GM23338 (cell line): Measurements from ENCODE around the gene LRRC27. TPM values are rescaled to one million over a fixed set of nuclear protein-coding genes. Genes with fewer than 3 reads are reported as not detected.

Source experiments
- ATAC-seq: fragments of 200-7000 bp; cut with Tn5 transposase; 3 replicates; pipeline ENCODE4 v1.9.1; 2020
- DNase-seq: peaks from one replicate; pipeline ENCODE4 v3.0.0-alpha.2; 2015; ENCODE audit warnings: low spot score
- H2AFZ ChIP-seq: fragments of 200-600 bp; sonication (generic); 2 replicates; pipeline ENCODE4 v1.8.0; 2016; ENCODE audit warnings: antibody characterized with exemption, mild to moderate bottlenecking, moderate library complexity
- H3F3A ChIP-seq: fragments of 200-600 bp; sonication (generic); replicated peaks from 2 replicates; pipeline ENCODE4 v1.8.0; 2017; ENCODE audit warnings: antibody characterized with exemption, mixed run types, low read depth
- H3K27ac ChIP-seq: fragments of 200-600 bp; sonication (generic); 2 replicates; pipeline ENCODE4 v1.6.1; 2016; ENCODE audit warnings: low read depth
- H3K27me3 ChIP-seq: fragments of 200-600 bp; sonication (generic); 2 replicates; pipeline ENCODE4 v1.8.0; 2016; ENCODE audit warnings: mild to moderate bottlenecking, mixed run types, moderate library complexity; ENCODE audit not compliant: insufficient read depth
- H3K36me3 ChIP-seq: fragments of 200-600 bp; sonication (generic); 2 replicates; pipeline ENCODE4 v1.8.0; 2016; ENCODE audit warnings: mild to moderate bottlenecking; ENCODE audit not compliant: insufficient read depth
- H3K4me1 ChIP-seq: fragments of 200-600 bp; sonication (generic); 2 replicates; pipeline ENCODE4 v1.8.0; 2016; ENCODE audit warnings: mild to moderate bottlenecking, moderate library complexity; ENCODE audit not compliant: insufficient read depth
- H3K4me2 ChIP-seq: fragments of 200-600 bp; sonication (generic); 2 replicates; pipeline ENCODE4 v1.7.1; 2017; ENCODE audit warnings: mixed run types
- H3K4me3 ChIP-seq: fragments of 200-600 bp; sonication (generic); 2 replicates; pipeline ENCODE4 v1.6.1; 2016; ENCODE audit warnings: mixed run types
- H3K79me2 ChIP-seq: fragments of 200-600 bp; sonication (generic); replicated peaks from 2 replicates; pipeline ENCODE4 v1.8.0; 2017; ENCODE audit warnings: mild to moderate bottlenecking; ENCODE audit not compliant: insufficient read depth
- H3K9me2 ChIP-seq: fragments of 200-600 bp; sonication (generic); 2 replicates; pipeline ENCODE4 v1.8.0; 2017; ENCODE audit not compliant: insufficient read depth
- H4K20me1 ChIP-seq: fragments of 200-600 bp; sonication (generic); replicated peaks from 2 replicates; pipeline ENCODE4 v1.8.0; 2017; ENCODE audit warnings: mild to moderate bottlenecking; ENCODE audit not compliant: insufficient read depth
- H3K27ac Mint-ChIP-seq: 2 replicates; pipeline ENCODE4 v1.8.0; 2020; ENCODE audit warnings: inconsistent platforms, mild to moderate bottlenecking, moderate library complexity, mixed read lengths
- H3K27me3 Mint-ChIP-seq: 3 replicates; pipeline ENCODE4 v1.8.0; 2022; ENCODE audit warnings: low read depth, mild to moderate bottlenecking, moderate library complexity, mixed read lengths, inconsistent platforms; ENCODE audit not compliant: insufficient read depth, poor library complexity
- H3K36me3 Mint-ChIP-seq: 3 replicates; pipeline ENCODE4 v1.8.0; 2021; ENCODE audit warnings: low read depth, mild to moderate bottlenecking, inconsistent platforms, moderate library complexity, mixed read lengths
- H3K4me1 Mint-ChIP-seq: 3 replicates; pipeline ENCODE4 v1.8.0; 2020; ENCODE audit warnings: mild to moderate bottlenecking, inconsistent platforms, mixed read lengths
- H3K4me3 Mint-ChIP-seq: 3 replicates; pipeline ENCODE4 v1.8.0; 2021; ENCODE audit warnings: moderate library complexity, mild to moderate bottlenecking, inconsistent platforms, mixed read lengths
- H3K9me3 Mint-ChIP-seq: 3 replicates; pipeline ENCODE4 v1.8.0; 2020; ENCODE audit warnings: moderate library complexity, mild to moderate bottlenecking, inconsistent platforms, mixed read lengths
- CREB1 ChIP-seq: fragments of 250-450 bp; sonication (Bioruptor Pico); IDR thresholded peaks from 2 replicates; pipeline ENCODE4 v1.5.0; 2020; ENCODE audit warnings: low read depth, mild to moderate bottlenecking, moderate library complexity
- CTCF ChIP-seq, 2 experiments: fragments of 200-600 bp in 1 of 2; sonication (generic) in 1 of 2; conservative IDR thresholded peaks; 2 replicates each; pipeline versions ENCODE4 v1.5.1 to v1.6.1; 2016 to 2017; ENCODE audit warnings: antibody characterized with exemption in 2 of 2, low read depth in 2 of 2, mild to moderate bottlenecking in 2 of 2, moderate library complexity in 1 of 2
- EZH2 ChIP-seq: fragments of 200-600 bp; sonication (generic); IDR thresholded peaks from one replicate; pipeline ENCODE4 v1.8.0; 2017; ENCODE audit warnings: antibody characterized with exemption, mild to moderate bottlenecking, low read depth; ENCODE audit not compliant: unreplicated experiment
- EZH2phosphoT487 ChIP-seq: fragments of 200-600 bp; sonication (generic); IDR thresholded peaks from one replicate; pipeline ENCODE4 v1.8.1; 2018; ENCODE audit warnings: antibody characterized with exemption; ENCODE audit not compliant: unreplicated experiment
- JUNB ChIP-seq: IDR thresholded peaks from one replicate; pipeline ENCODE4 v1.6.1; 2016; ENCODE audit warnings: antibody characterized with exemption; ENCODE audit not compliant: unreplicated experiment
- NANOG ChIP-seq: IDR thresholded peaks from 2 replicates; pipeline ENCODE4 v1.6.1; 2016; ENCODE audit warnings: antibody characterized with exemption, borderline replicate concordance
- POLR2AphosphoS5 ChIP-seq: IDR thresholded peaks from 2 replicates; pipeline ENCODE4 v1.6.1; 2016; ENCODE audit warnings: antibody characterized with exemption, low read depth
- STAT1 ChIP-seq: IDR thresholded peaks from one replicate; pipeline ENCODE4 v1.6.1; 2016; ENCODE audit warnings: antibody characterized with exemption; ENCODE audit not compliant: unreplicated experiment
- ZNF114 ChIP-seq: fragments of 250-450 bp; sonication (Bioruptor Pico); IDR thresholded peaks from 2 replicates; pipeline ENCODE4 v1.5.0; 2020; ENCODE audit warnings: mild to moderate bottlenecking, moderate library complexity
- ZNF331 ChIP-seq: fragments of 250-450 bp; sonication (Bioruptor Pico); IDR thresholded peaks from 2 replicates; pipeline ENCODE4 v1.5.0; 2020; ENCODE audit warnings: low read depth, mild to moderate bottlenecking, moderate library complexity
- polyA plus RNA-seq: library from polyadenylated mRNA; unstranded; fragments of >200 nt; fragmentation: Nextera tagmentation; extraction: Ambion mirVana; gene quantifications from 2 replicates; pipeline ENCODE4 v1.2.1, GENCODE V29; 2016
- total RNA-seq: library from RNA; depleted of rRNA; stranded (reverse); fragments of >200 nt; shearing (Covaris generic); gene quantifications from 2 replicates; pipeline ENCODE4 v1.2.3, GENCODE V29; 2014
- TF ChIP-seq, protein P1 (sequence below): fragments of 250-450 bp; sonication (Bioruptor Pico); IDR thresholded peaks from 2 replicates; pipeline ENCODE4 v1.5.0; 2020; ENCODE audit warnings: mild to moderate bottlenecking, moderate library complexity
- TF ChIP-seq, protein P2 (sequence below): IDR thresholded peaks from one replicate; pipeline ENCODE4 v1.6.1; 2018; ENCODE audit warnings: antibody characterized with exemption; ENCODE audit not compliant: unreplicated experiment
- TF ChIP-seq, protein P3 (sequence below): IDR thresholded peaks from 2 replicates; pipeline ENCODE4 v1.6.1; 2016; ENCODE audit warnings: antibody characterized with exemption

LRRC27 gene
- total and polyA plus RNA-seq, 2 experiments from 2014 or later = 2.9 to 3.5 TPM

DNA sequence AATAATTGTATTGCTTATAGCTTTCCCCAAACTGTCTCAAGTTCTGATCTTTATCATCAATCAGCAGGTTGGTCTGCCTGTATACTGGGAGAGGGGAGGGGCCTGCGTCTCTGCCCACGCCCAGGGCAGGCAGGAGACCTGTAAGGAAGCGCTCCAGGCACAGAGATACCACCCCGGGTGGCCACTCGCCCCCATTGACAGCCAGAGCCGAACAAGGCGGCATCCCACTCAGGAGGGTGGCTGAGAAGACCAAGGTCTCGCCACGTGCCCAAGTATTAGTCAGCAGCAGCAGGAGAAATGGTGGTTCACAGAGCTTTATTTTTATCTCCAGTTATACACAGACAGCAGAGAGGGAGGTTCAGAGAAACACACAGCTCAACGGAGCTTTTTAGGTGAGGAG, 31.4 kb upstream of the LRRC27 start:
- Histone ChIP-seq H3K27ac (no peak overlapping the region), H4K20me1 (no peaks in the 10 kb centered on the region), H3K79me2 (no peaks in the 10 kb centered on the region), H3F3A (no peaks in the 10 kb centered on the region), H3K9me2 (no peaks in the 10 kb centered on the region), H3K4me2 (no peak overlapping the region), H3K4me3 (no peak overlapping the region), H3K36me3 (no peaks in the 10 kb centered on the region), H3K4me1 (no peaks in the 10 kb centered on the region), H3K27me3 (no peaks in the 10 kb centered on the region), H2AFZ (no peak overlapping the region)
- Mint-ChIP-seq H3K4me3 (no peak overlapping the region), H3K27ac (no peak overlapping the region), H3K27me3 (peaks cover 16% of the 10 kb centered on the region), H3K36me3 (peaks cover 2% of the 10 kb centered on the region), H3K4me1 (peaks cover 12% of the 10 kb centered on the region), H3K9me3 (peaks cover 8% of the 10 kb centered on the region)
- ATAC-seq (no peak), DNase-seq (no peak)
- TF ChIP-seq ZNF114 (no peak), CREB1 (CRISPR knock-in tag) (no peak), STAT1 (no peak), JUNB (no peak), NANOG (no peak), EZH2phosphoT487 (no peak), CTCF (conservative IDR thresholded peaks at IDR 0.05; ENCODE audit: low read depth in 2 of 2) (no peak), POLR2AphosphoS5 (no peak), EZH2 (no peak), ZNF331 (CRISPR knock-in tag) (no peak)
- TF ChIP-seq, protein P1, sequence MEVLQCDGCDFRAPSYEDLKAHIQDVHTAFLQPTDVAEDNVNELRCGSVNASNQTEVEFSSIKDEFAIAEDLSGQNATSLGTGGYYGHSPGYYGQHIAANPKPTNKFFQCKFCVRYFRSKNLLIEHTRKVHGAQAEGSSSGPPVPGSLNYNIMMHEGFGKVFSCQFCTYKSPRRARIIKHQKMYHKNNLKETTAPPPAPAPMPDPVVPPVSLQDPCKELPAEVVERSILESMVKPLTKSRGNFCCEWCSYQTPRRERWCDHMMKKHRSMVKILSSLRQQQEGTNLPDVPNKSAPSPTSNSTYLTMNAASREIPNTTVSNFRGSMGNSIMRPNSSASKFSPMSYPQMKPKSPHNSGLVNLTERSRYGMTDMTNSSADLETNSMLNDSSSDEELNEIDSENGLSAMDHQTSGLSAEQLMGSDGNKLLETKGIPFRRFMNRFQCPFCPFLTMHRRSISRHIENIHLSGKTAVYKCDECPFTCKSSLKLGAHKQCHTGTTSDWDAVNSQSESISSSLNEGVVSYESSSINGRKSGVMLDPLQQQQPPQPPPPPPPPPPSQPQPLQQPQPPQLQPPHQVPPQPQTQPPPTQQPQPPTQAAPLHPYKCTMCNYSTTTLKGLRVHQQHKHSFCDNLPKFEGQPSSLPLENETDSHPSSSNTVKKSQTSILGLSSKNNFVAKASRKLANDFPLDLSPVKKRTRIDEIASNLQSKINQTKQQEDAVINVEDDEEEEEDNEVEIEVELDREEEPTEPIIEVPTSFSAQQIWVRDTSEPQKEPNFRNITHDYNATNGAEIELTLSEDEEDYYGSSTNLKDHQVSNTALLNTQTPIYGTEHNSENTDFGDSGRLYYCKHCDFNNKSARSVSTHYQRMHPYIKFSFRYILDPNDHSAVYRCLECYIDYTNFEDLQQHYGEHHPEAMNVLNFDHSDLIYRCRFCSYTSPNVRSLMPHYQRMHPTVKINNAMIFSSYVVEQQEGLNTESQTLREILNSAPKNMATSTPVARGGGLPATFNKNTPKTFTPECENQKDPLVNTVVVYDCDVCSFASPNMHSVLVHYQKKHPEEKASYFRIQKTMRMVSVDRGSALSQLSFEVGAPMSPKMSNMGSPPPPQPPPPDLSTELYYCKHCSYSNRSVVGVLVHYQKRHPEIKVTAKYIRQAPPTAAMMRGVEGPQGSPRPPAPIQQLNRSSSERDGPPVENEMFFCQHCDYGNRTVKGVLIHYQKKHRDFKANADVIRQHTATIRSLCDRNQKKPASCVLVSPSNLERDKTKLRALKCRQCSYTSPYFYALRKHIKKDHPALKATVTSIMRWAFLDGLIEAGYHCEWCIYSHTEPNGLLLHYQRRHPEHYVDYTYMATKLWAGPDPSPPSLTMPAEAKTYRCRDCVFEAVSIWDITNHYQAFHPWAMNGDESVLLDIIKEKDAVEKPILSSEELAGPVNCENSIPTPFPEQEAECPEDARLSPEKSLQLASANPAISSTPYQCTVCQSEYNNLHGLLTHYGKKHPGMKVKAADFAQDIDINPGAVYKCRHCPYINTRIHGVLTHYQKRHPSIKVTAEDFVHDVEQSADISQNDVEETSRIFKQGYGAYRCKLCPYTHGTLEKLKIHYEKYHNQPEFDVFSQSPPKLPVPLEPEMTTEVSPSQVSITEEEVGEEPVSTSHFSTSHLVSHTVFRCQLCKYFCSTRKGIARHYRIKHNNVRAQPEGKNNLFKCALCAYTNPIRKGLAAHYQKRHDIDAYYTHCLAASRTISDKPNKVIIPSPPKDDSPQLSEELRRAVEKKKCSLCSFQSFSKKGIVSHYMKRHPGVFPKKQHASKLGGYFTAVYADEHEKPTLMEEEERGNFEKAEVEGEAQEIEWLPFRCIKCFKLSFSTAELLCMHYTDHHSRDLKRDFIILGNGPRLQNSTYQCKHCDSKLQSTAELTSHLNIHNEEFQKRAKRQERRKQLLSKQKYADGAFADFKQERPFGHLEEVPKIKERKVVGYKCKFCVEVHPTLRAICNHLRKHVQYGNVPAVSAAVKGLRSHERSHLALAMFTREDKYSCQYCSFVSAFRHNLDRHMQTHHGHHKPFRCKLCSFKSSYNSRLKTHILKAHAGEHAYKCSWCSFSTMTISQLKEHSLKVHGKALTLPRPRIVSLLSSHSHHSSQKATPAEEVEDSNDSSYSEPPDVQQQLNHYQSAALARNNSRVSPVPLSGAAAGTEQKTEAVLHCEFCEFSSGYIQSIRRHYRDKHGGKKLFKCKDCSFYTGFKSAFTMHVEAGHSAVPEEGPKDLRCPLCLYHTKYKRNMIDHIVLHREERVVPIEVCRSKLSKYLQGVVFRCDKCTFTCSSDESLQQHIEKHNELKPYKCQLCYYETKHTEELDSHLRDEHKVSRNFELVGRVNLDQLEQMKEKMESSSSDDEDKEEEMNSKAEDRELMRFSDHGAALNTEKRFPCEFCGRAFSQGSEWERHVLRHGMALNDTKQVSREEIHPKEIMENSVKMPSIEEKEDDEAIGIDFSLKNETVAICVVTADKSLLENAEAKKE (CRISPR knock-in tag) = no peak
- TF ChIP-seq, protein P2, sequence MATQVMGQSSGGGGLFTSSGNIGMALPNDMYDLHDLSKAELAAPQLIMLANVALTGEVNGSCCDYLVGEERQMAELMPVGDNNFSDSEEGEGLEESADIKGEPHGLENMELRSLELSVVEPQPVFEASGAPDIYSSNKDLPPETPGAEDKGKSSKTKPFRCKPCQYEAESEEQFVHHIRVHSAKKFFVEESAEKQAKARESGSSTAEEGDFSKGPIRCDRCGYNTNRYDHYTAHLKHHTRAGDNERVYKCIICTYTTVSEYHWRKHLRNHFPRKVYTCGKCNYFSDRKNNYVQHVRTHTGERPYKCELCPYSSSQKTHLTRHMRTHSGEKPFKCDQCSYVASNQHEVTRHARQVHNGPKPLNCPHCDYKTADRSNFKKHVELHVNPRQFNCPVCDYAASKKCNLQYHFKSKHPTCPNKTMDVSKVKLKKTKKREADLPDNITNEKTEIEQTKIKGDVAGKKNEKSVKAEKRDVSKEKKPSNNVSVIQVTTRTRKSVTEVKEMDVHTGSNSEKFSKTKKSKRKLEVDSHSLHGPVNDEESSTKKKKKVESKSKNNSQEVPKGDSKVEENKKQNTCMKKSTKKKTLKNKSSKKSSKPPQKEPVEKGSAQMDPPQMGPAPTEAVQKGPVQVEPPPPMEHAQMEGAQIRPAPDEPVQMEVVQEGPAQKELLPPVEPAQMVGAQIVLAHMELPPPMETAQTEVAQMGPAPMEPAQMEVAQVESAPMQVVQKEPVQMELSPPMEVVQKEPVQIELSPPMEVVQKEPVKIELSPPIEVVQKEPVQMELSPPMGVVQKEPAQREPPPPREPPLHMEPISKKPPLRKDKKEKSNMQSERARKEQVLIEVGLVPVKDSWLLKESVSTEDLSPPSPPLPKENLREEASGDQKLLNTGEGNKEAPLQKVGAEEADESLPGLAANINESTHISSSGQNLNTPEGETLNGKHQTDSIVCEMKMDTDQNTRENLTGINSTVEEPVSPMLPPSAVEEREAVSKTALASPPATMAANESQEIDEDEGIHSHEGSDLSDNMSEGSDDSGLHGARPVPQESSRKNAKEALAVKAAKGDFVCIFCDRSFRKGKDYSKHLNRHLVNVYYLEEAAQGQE = no peak
- TF ChIP-seq, protein P3, sequence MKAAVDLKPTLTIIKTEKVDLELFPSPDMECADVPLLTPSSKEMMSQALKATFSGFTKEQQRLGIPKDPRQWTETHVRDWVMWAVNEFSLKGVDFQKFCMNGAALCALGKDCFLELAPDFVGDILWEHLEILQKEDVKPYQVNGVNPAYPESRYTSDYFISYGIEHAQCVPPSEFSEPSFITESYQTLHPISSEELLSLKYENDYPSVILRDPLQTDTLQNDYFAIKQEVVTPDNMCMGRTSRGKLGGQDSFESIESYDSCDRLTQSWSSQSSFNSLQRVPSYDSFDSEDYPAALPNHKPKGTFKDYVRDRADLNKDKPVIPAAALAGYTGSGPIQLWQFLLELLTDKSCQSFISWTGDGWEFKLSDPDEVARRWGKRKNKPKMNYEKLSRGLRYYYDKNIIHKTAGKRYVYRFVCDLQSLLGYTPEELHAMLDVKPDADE = no peak
